Spleen (tissue), 11 donors: Measurements from ENCODE around the gene ITGA1. TPM values are rescaled to one million over a fixed set of nuclear protein-coding genes. Genes with fewer than 3 reads are reported as not detected.
A peak's percentile ranks its signal among the peaks of the same experiment; 100 is the strongest.

Experiments
- DNase-seq: peaks from one replicate; pipeline ENCODE4 v3.0.0-alpha.2; 2020
- H3K27ac ChIP-seq, 8 donors: fragments of 200-600 bp; sonication (generic) in 7 of 8; 1 replicate in 4 of 8; 2 replicates in 4 of 8; pipeline versions ENCODE4 v1.5.0 to v1.8.0; 2016 to 2021; ENCODE audit warnings: inconsistent platforms in 4 of 8, mild to moderate bottlenecking in 4 of 8, moderate library complexity in 1 of 8
- H3K27me3 ChIP-seq, 7 donors: fragments of 200-600 bp; sonication (generic) in 6 of 7; replicated peaks in 1 of 7; 1 replicate in 4 of 7; 2 replicates in 3 of 7; pipeline versions ENCODE4 v1.5.0 to v1.8.0; 2016 to 2021; ENCODE audit warnings: inconsistent platforms in 3 of 7, mild to moderate bottlenecking in 1 of 7
- H3K36me3 ChIP-seq, 6 donors: fragments of 200-600 bp; sonication (generic) in 5 of 6; 1 replicate in 4 of 6; 2 replicates in 2 of 6; pipeline versions ENCODE4 v1.5.0 to v1.8.0; 2016 to 2021; ENCODE audit warnings: inconsistent platforms in 2 of 6
- H3K4me1 ChIP-seq, 6 donors: fragments of 200-600 bp; sonication (generic) in 5 of 6; 1 replicate in 3 of 6; 2 replicates in 3 of 6; pipeline versions ENCODE4 v1.5.0 to v1.8.0; 2016 to 2021; ENCODE audit warnings: inconsistent platforms in 3 of 6
- H3K4me3 ChIP-seq, 8 donors: fragments of 200-600 bp; sonication (generic) in 7 of 8; 1 replicate in 4 of 8; 2 replicates in 4 of 8; pipeline versions ENCODE4 v1.5.0 to v1.8.0; 2016 to 2021; ENCODE audit warnings: inconsistent platforms in 4 of 8, mild to moderate bottlenecking in 4 of 8, moderate library complexity in 2 of 8
- H3K9me3 ChIP-seq, 8 donors: fragments of 200-600 bp; sonication (generic) in 7 of 8; 1 replicate in 4 of 8; 2 replicates in 4 of 8; pipeline versions ENCODE4 v1.5.0 to v1.8.0; 2016 to 2021; ENCODE audit warnings: inconsistent platforms in 4 of 8
- POLR2A ChIP-seq, 3 donors: fragments of 450-650 bp; IDR thresholded peaks; one replicate each; pipeline ENCODE4 v1.5.1; 2017; ENCODE audit warnings: antibody characterized with exemption in 3 of 3, mild to moderate bottlenecking in 1 of 3
- POLR2AphosphoS5 ChIP-seq, 3 donors: sonication (generic); formaldehyde crosslinking; IDR thresholded peaks; one replicate each; pipeline ENCODE4 v1.5.1; 2017; ENCODE audit warnings: antibody characterized with exemption in 3 of 3
- WGBS, 5 donors: extraction: QIAGEN DNeasy Blood & Tissue Kit in 3 of 5; methylation state at CpG; one replicate each; pipeline versions ENCODE4 v1.1.5 to v1.1.7; 2013 to 2018; 5-methylcytosine and 5-hydroxymethylcytosine counted together
- intact Hi-C: fragments of 100-400 bp; cut with DNase I; formaldehyde crosslinking; loops from one replicate; pipeline ENCODE4 v1.15.0; 2023; ENCODE audit warnings: low total_unique reads
- polyA plus RNA-seq, 3 donors: library from polyadenylated mRNA; stranded (reverse); fragments of 200-250 nt; gene quantifications; one replicate each; pipeline ENCODE4 v1.2.1, GENCODE V29; 2013
- total RNA-seq, 7 donors: library from RNA; depleted of rRNA in 3 of 7; stranded (reverse); fragments of >200 nt in 3 of 7; fragmentation: NEBNext Ultra II Directional in 4 of 7; extraction: Animal tissue kit (Norgen Biotek cat#: 25700) in 4 of 7; gene quantifications; one replicate each; pipeline versions ENCODE4 v1.1.0 to v1.2.1, GENCODE V29; 2016 to 2021
- TF ChIP-seq, protein P1 (sequence below), 11 experiments: fragments of 200-600 bp in 7 of 11; fragments of 450-650 bp in 4 of 11; sonication (generic) in 4 of 11; IDR thresholded peaks in 8 of 11; conservative IDR thresholded peaks in 3 of 11; 1 replicate in 7 of 11; 2 replicates in 4 of 11; pipeline versions ENCODE4 v1.4.0 to v1.8.0; 2016 to 2021; ENCODE audit warnings: antibody characterized with exemption in 11 of 11, inconsistent platforms in 4 of 11, mild to moderate bottlenecking in 1 of 11
- donor health status: healthy with polysubstance abuse.
- donor health status: DM: no; HTN: no; CAD: no; lungs with moderate emphysema.
- donor health status: DM: no; HTN: no; CAD: no.
- donor health status: Bipolar disorder and iron deficiency.
- donor health status: healthy.
- donor health status: DM: no; HTN: no; CAD: no.
- donor health status: DM: yes; HTN: yes; CAD: no.

The ITGA1 gene
- total and polyA plus RNA-seq, 10 donors: 8.3 to 505 (median 289) TPM

DNA sequence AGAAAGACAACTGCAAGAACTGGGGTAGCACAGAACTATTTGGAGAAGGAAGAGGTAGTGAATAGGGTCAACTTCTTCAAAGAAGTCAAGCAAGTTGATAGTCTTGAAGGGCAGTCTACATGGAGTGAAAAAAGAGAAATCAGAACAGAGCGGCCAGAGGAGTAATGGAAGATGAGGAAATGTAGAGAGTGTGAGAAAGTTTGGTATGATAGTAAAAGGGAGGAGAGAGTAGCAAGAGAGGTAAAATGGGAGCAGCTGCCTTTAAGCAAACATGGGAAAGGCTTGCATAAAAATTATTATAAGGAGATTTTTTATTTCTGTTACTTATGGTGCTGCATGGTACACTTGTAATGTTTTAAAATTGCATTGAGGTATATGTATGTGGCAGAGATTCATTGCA is 208.2 kb downstream of the ITGA1 start:
- TF ChIP-seq POLR2A (IDR thresholded peaks at IDR 0.05) (no peak), POLR2AphosphoS5 (IDR thresholded peaks at IDR 0.05) (no peak)
- TF ChIP-seq, protein P1, sequence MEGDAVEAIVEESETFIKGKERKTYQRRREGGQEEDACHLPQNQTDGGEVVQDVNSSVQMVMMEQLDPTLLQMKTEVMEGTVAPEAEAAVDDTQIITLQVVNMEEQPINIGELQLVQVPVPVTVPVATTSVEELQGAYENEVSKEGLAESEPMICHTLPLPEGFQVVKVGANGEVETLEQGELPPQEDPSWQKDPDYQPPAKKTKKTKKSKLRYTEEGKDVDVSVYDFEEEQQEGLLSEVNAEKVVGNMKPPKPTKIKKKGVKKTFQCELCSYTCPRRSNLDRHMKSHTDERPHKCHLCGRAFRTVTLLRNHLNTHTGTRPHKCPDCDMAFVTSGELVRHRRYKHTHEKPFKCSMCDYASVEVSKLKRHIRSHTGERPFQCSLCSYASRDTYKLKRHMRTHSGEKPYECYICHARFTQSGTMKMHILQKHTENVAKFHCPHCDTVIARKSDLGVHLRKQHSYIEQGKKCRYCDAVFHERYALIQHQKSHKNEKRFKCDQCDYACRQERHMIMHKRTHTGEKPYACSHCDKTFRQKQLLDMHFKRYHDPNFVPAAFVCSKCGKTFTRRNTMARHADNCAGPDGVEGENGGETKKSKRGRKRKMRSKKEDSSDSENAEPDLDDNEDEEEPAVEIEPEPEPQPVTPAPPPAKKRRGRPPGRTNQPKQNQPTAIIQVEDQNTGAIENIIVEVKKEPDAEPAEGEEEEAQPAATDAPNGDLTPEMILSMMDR (IDR thresholded peaks at IDR 0.05 in 8 of 11, conservative IDR thresholded peaks at IDR 0.05 in 3 of 11): no peak
- intact Hi-C loops: no loop called here

DNA sequence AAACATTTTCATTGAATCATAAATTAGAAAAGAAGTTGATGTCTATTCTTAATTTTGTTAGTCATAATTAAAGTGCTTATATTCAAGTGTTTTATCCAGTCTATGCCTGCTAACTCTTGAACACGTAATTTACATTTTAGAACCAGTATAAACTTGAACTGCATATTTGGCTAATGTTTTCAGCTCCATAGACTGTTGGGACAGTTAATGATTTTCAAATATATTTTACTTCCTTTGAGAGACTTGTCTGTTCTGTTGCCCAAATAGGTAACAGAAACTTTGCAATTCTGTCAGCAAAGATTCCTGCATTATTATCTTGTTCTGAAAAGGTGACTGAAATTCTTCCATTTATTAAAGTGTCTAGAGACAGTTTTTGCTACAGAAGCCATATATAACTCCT is 209.3 kb downstream of the ITGA1 start:
- Histone ChIP-seq H3K27ac (no peak overlapping the region), H3K27me3 (no peaks in the 10 kb centered on the region), H3K9me3 (no peaks in the 10 kb centered on the region), H3K4me1 (peaks cover 0 to 5% (median 0%) of the 10 kb centered on the region in 6 donors), H3K36me3 (no peaks in the 10 kb centered on the region), H3K4me3 (no peak overlapping the region)
- intact Hi-C loops: no loop called here
- DNase-seq: no peak
- WGBS, 5 donors: 78 to 93% (median 85%) methylated on average over 1 of the region's 1 CpG
- TF ChIP-seq POLR2A (IDR thresholded peaks at IDR 0.05) (no peak), POLR2AphosphoS5 (IDR thresholded peaks at IDR 0.05) (no peak)
- TF ChIP-seq, protein P1 (IDR thresholded peaks at IDR 0.05 in 8 of 11, conservative IDR thresholded peaks at IDR 0.05 in 3 of 11): no peak

More for the DNA sequence above, 208.2 kb downstream of the ITGA1 start:
- DNase-seq: no peak
- H3K9me3 ChIP-seq: no peaks in the 10 kb centered on the region
- H3K4me3 ChIP-seq: no peak overlapping the region
- H3K4me1 ChIP-seq: peaks cover 0 to 13% (median 4%) of the 10 kb centered on the region in 6 donors
- H3K36me3 ChIP-seq: no peaks in the 10 kb centered on the region
- peaks cover 0 to 1% (median 0%) of the 10 kb centered on the region in 7 donors for H3K27me3 ChIP-seq
- no peak overlapping the region for H3K27ac ChIP-seq
- WGBS, 5 donors: 89 to 100% (median 98%) methylated on average over 1 of the region's 1 CpG

DNA sequence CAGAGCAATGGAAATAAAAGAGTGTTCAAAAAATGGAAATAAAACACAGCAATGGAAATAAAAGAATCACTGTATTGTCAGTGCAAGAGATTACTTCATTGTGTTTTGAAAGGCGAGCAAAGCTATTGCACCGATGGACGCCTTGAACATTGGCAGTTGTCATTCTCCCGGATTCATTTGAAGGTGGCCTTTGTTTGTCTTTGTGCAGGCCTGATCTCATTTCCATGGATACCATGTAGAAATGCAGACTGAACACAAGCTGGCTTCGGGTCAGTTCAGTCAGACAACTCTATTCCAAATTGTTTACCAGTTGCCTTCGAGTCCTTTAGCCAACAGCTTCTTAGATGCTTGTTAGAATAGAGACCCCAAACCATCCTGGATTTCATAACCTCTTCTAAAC is 209.7 kb downstream of the ITGA1 start:
- DNase-seq: no peak
- intact Hi-C loops: no loop called here
- peaks cover 0 to 5% (median 0%) of the 10 kb centered on the region in 6 donors for H3K4me1 ChIP-seq
- no peak overlapping the region for H3K4me3 ChIP-seq
- no peaks in the 10 kb centered on the region for H3K36me3 ChIP-seq
- H3K27me3 ChIP-seq: no peaks in the 10 kb centered on the region
- no peak for TF ChIP-seq POLR2AphosphoS5 (IDR thresholded peaks at IDR 0.05)
- TF ChIP-seq, protein P1 (IDR thresholded peaks at IDR 0.05 in 8 of 11, conservative IDR thresholded peaks at IDR 0.05 in 3 of 11): no peak
- no peak for TF ChIP-seq POLR2A (IDR thresholded peaks at IDR 0.05)
- WGBS, 5 donors: 76 to 84% (median 79%) methylated on average over 6 of the region's 6 CpGs
- no peaks in the 10 kb centered on the region for H3K9me3 ChIP-seq
- H3K27ac ChIP-seq: peak overlapping the region in 1 of 8 donors; percentile 8

DNA sequence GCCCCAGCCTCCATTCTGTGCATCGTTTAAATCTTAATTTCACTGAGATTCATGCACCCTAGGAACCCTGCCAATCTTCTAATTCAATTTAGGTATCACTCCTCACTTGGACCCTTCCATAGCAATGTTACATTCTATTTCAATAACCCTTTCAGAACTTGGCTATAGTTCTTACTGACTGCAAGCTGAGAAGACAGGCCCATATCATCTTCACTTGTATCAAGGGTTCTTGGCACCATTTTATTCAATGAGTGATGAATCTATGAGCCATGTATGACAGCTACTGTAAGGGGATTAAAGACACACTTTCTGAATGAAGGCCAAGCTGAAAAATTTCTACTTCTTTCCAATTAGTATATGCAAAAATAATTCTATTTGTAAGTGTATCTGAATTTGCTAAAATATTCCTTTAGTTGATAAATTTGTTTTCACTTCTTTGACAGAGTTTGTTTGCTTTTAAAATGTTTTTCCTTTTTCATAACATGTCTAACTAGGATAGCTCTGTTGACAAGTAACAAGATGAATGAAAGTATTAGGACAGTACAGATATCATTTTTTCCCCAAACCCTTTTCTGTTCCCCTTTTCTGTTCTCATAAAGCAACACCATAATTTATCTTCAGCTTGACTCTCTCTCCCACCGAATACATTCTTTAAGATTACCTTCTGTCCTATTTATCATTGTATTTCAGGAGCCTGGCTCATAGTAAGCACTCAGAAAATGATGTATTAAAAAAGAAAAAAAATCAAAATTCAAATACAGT is 211.0 kb downstream of the ITGA1 start:
- intact Hi-C loops: no loop called here
- H3K4me1 ChIP-seq: peaks cover 0 to 5% (median 0%) of the 10 kb centered on the region in 6 donors
- no peak for DNase-seq
- H3K27ac ChIP-seq: no peak overlapping the region
- H3K36me3 ChIP-seq: no peaks in the 10 kb centered on the region
- H3K27me3 ChIP-seq: no peaks in the 10 kb centered on the region
- no peak overlapping the region for H3K4me3 ChIP-seq
- WGBS, 5 donors: 77 to 88% (median 79%) methylated on average over 2 of the region's 2 CpGs
- TF ChIP-seq POLR2A (IDR thresholded peaks at IDR 0.05): no peak
- no peaks in the 10 kb centered on the region for H3K9me3 ChIP-seq
